ENCODE data around the gene PHLDB2. TPM values are rescaled to one million over a fixed set of nuclear protein-coding genes. Genes with fewer than 3 reads are reported as not detected.

Gene PHLDB2
- total RNA-seq, 2 experiments from 2014 or later, result 0.61 to 2.1 TPM

DNA sequence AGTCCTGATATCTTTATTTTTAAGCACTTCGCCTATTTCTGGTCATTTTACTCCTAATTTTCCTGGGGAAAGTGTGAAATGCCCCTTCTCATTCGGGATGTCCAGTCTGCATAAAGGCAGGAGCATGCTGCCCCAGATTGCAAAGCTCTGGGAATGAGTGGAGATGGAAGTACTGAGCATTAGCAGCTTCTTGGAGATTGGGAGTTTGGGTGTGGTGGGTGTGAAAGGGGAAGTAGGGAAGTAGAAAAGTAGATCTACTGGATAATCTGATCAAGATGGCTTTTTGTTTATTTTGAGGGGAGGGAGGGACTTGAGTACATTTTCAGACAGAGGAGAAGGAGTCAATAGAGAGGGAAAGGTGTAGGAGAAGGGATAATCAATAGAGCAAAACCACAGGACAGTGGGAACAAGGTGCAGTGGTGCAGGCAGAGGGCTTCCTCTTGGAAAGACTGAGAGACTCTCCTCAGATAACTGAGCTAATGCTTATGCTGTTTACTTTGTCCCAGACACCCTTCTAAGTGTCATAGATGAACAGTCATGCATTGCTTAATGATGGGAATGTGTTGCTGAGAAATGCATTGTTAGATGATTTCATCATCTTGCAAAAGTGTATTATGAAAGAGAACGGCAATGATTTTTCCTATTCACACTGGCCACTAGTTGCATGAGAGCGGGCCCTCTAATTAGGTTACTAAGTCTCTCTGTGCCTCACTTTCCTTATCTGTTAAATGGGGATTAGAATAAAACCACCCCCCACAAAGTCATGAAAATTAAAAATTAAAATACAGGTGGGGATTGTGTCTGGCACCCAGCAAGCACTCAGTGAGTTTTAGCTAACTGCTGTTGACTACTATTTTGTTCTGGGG is 45.5 kb downstream of the PHLDB2 start:
- no peak overlapping the region for H3K4me2 ChIP-seq (ENCODE audit: low read length)
- no peak overlapping the region for H2AFZ ChIP-seq (ENCODE audit: low read length)
- CTCF ChIA-PET (ENCODE audit: unreplicated experiment), result no interaction called here

DNA sequence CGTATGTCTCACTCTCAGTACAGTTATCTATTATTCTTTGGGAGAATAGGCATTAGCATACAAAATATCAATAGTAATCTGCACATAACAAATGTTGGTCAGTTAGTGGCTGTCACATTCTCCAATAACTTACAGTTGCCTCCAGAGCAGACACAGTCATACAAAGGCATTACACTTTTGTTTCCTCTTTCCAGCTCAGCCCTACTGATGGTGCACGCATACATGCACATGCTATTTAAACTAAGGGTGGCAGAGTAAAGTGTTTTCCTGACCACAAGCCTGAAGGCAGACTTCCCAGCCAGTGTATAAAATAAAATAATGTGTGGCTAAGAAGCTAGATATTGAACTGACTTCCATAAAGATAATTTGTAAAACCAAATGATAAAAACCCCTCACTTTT is 47.6 kb downstream of the PHLDB2 start:
- Histone ChIP-seq H3K4me1 (ENCODE audit: insufficient read depth, low read length, poor library complexity, severe bottlenecking) (no peaks in the 10 kb centered on the region), H3K27ac (ENCODE audit: low read depth, low read length, poor library complexity, severe bottlenecking) (no peak overlapping the region), H3K36me3 (ENCODE audit: insufficient read depth, low read length) (no peaks in the 10 kb centered on the region), H3K9me2 (ENCODE audit: insufficient read depth, low read length) (no peaks in the 10 kb centered on the region), H3K9me3 (ENCODE audit: low read length) (no peaks in the 10 kb centered on the region), H3K4me2 (ENCODE audit: low read length) (no peak overlapping the region), H3K4me3 (ENCODE audit: low read depth, low read length, poor library complexity, severe bottlenecking) (no peak overlapping the region), H3K79me2 (ENCODE audit: insufficient read depth, low read depth, low read length) (no peaks in the 10 kb centered on the region), H2AFZ (ENCODE audit: low read length) (no peak overlapping the region), H4K20me1 (ENCODE audit: insufficient read depth, low read length) (no peaks in the 10 kb centered on the region)
- intact Hi-C loops (cut with micrococcal nuclease; ENCODE audit: unreplicated experiment), result no loop called here
- no peak for DNase-seq (ENCODE audit: low spot score)
- BruUV-seq (replicated peaks), result no TSS peak
- POLR2A ChIA-PET, result no interaction called here
- CTCF ChIA-PET (ENCODE audit: unreplicated experiment), result interaction anchor here (0.6 kb wide), 1 partner anchor 16 kb away, joined by 3 read pairs; no protein-coding TSS in a partner anchor
- no peak for TF ChIP-seq EZH2phosphoT487 (IDR thresholded peaks at IDR 0.05; ENCODE audit: borderline replicate concordance, low read depth, low read length)
- TF ChIP-seq, protein P1, sequence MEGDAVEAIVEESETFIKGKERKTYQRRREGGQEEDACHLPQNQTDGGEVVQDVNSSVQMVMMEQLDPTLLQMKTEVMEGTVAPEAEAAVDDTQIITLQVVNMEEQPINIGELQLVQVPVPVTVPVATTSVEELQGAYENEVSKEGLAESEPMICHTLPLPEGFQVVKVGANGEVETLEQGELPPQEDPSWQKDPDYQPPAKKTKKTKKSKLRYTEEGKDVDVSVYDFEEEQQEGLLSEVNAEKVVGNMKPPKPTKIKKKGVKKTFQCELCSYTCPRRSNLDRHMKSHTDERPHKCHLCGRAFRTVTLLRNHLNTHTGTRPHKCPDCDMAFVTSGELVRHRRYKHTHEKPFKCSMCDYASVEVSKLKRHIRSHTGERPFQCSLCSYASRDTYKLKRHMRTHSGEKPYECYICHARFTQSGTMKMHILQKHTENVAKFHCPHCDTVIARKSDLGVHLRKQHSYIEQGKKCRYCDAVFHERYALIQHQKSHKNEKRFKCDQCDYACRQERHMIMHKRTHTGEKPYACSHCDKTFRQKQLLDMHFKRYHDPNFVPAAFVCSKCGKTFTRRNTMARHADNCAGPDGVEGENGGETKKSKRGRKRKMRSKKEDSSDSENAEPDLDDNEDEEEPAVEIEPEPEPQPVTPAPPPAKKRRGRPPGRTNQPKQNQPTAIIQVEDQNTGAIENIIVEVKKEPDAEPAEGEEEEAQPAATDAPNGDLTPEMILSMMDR (conservative IDR thresholded peaks at IDR 0.05; ENCODE audit: low read length), result no peak

More for the DNA sequence above, 45.5 kb downstream of the PHLDB2 start:
- POLR2A ChIA-PET, result interaction anchor here (0.5 to 0.8 kb wide), 3 partner anchors 208 to 1436 kb away, joined by 3 to 4 read pairs (median 3); no protein-coding TSS in a partner anchor
- no peak overlapping the region for H3K4me3 ChIP-seq (ENCODE audit: low read depth, low read length, poor library complexity, severe bottlenecking)
- no peaks in the 10 kb centered on the region for H3K79me2 ChIP-seq (ENCODE audit: insufficient read depth, low read depth, low read length)
- H3K9me2 ChIP-seq (ENCODE audit: insufficient read depth, low read length), result no peaks in the 10 kb centered on the region
- TF ChIP-seq, protein P1 (conservative IDR thresholded peaks at IDR 0.05; ENCODE audit: low read length), result no peak
- TF ChIP-seq EZH2phosphoT487 (IDR thresholded peaks at IDR 0.05; ENCODE audit: borderline replicate concordance, low read depth, low read length), result no peak
- H3K9me3 ChIP-seq (ENCODE audit: low read length), result no peaks in the 10 kb centered on the region
- intact Hi-C loops (cut with micrococcal nuclease; ENCODE audit: unreplicated experiment), result no loop called here
- no peak for DNase-seq (ENCODE audit: low spot score)
- H3K27ac ChIP-seq (ENCODE audit: low read depth, low read length, poor library complexity, severe bottlenecking), result no peak overlapping the region
- no peaks in the 10 kb centered on the region for H3K4me1 ChIP-seq (ENCODE audit: insufficient read depth, low read length, poor library complexity, severe bottlenecking)
- H3K36me3 ChIP-seq (ENCODE audit: insufficient read depth, low read length), result no peaks in the 10 kb centered on the region
- no peaks in the 10 kb centered on the region for H4K20me1 ChIP-seq (ENCODE audit: insufficient read depth, low read length)
- no TSS peak for BruUV-seq (replicated peaks)

DNA sequence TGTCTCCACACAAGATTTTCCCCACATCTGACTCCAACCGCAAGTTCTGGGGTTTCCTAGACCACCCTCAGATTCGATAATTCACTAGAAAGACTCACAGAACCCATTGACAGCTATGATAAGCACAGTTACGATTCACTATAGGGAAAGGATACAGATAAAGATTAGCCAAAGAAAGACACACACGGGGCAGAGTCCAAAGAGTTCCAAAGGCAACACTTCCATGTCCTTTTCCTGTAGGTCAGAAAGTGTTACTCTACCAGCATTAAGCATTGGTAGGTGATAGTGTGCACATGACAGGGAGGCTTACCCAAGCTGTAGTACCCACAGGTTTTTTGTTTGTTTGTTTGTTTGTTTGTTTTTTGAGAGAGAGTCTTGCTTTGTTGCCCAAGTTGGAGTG is 48.1 kb downstream of the PHLDB2 start:
- POLR2A ChIA-PET, result no interaction called here

More for the DNA sequence above, 48.1 kb downstream of the PHLDB2 start:
- Histone ChIP-seq H2AFZ (ENCODE audit: low read length) (no peak overlapping the region), H3K4me3 (ENCODE audit: low read depth, low read length, poor library complexity, severe bottlenecking) (no peak overlapping the region), H3K36me3 (ENCODE audit: insufficient read depth, low read length) (no peaks in the 10 kb centered on the region), H3K4me2 (ENCODE audit: low read length) (no peak overlapping the region), H3K4me1 (ENCODE audit: insufficient read depth, low read length, poor library complexity, severe bottlenecking) (no peaks in the 10 kb centered on the region), H3K9me3 (ENCODE audit: low read length) (no peaks in the 10 kb centered on the region), H4K20me1 (ENCODE audit: insufficient read depth, low read length) (no peaks in the 10 kb centered on the region), H3K79me2 (ENCODE audit: insufficient read depth, low read depth, low read length) (no peaks in the 10 kb centered on the region), H3K27ac (ENCODE audit: low read depth, low read length, poor library complexity, severe bottlenecking) (no peak overlapping the region), H3K9me2 (ENCODE audit: insufficient read depth, low read length) (no peaks in the 10 kb centered on the region)
- intact Hi-C loops (cut with micrococcal nuclease; ENCODE audit: unreplicated experiment), result no loop called here
- TF ChIP-seq, protein P1 (conservative IDR thresholded peaks at IDR 0.05; ENCODE audit: low read length), result no peak
- TF ChIP-seq EZH2phosphoT487 (IDR thresholded peaks at IDR 0.05; ENCODE audit: borderline replicate concordance, low read depth, low read length), result no peak
- DNase-seq (ENCODE audit: low spot score), result no peak
- no TSS peak for BruUV-seq (replicated peaks)
- CTCF ChIA-PET (ENCODE audit: unreplicated experiment), result no interaction called here

Measured in OCI-LY7 (cell line).